ENCODE measurements around the gene ZNF417. TPM values are rescaled to one million over a fixed set of nuclear protein-coding genes. Genes with fewer than 3 reads are reported as not detected.
A peak's percentile ranks its signal among the peaks of the same experiment; 100 is the strongest.
"Not testable (repeated sequence)": the region's sequence is repeated elsewhere in the genome, so short reads cannot be mapped to it uniquely, and the experiment has no call there.

Gene ZNF417
- 1 to 10 TPM; 7.8 to 8.3 TPM for total RNA-seq

GRCh38 chr19:57916168-57916995 lies at the start of gene ZNF417:
Gene ZNF417, minus strand, starts transcription at chr19:57916592. Its CDS starts 181 bp downstream, at chr19:57916411.
- intact Hi-C loops (cut with micrococcal nuclease) = loop anchor here (1.0 to 5.0 kb wide), 8 partner anchors 27 to 553 kb away; partner anchors contain the start of genes TRAPPC2B, ZNF256, ZNF416 and ZNF547
- H3K36me3 Mint-ChIP-seq (ENCODE audit: low read depth) = peaks cover 52% of the 10 kb centered on the region
- peak; percentile 92 for DNase-seq
- peak within 1 kb of the TSS; percentile 90 for H3K27ac Mint-ChIP-seq
- CTCF ChIA-PET = interaction anchor here (0.6 to 2.0 kb wide), 2 partner anchors 22 to 28 kb away, joined by 4 to 5 read pairs; partner anchors contain the start of gene ZNF814
- H3K27me3 Mint-ChIP-seq (ENCODE audit: low read depth) = not testable (repeated sequence)
- peaks cover 31% of the 10 kb centered on the region for H3K9me3 Mint-ChIP-seq
- H3K4me3 Mint-ChIP-seq = peak within 1 kb of the TSS; percentile 90
- H3K4me1 Mint-ChIP-seq (ENCODE audit: low read depth) = peaks cover 22% of the 10 kb centered on the region

GRCh38 chr19:57964761-57965160 lies 48.4 kb upstream of the ZNF417 start:
- intact Hi-C loops (cut with micrococcal nuclease) = no loop called here
- CTCF ChIA-PET = no interaction called here
- Mint-ChIP-seq H3K36me3 (ENCODE audit: low read depth) (peaks cover 30% of the 10 kb centered on the region), H3K4me3 (no peak overlapping the region), H3K27me3 (ENCODE audit: low read depth) (no peaks in the 10 kb centered on the region), H3K9me3 (peaks cover 35% of the 10 kb centered on the region), H3K4me1 (ENCODE audit: low read depth) (no peaks in the 10 kb centered on the region), H3K27ac (no peak overlapping the region)
- no peak for DNase-seq

GRCh38 chr19:57961785-57962184 lies 45.4 kb upstream of the ZNF417 start:
- intact Hi-C loops (cut with micrococcal nuclease) = no loop called here
- H3K4me3 Mint-ChIP-seq = no peak overlapping the region
- no peaks in the 10 kb centered on the region for H3K4me1 Mint-ChIP-seq (ENCODE audit: low read depth)
- H3K36me3 Mint-ChIP-seq (ENCODE audit: low read depth) = peaks cover 27% of the 10 kb centered on the region
- CTCF ChIA-PET = no interaction called here
- no peak overlapping the region for H3K27ac Mint-ChIP-seq
- H3K27me3 Mint-ChIP-seq (ENCODE audit: low read depth) = no peaks in the 10 kb centered on the region
- no peak for DNase-seq
- H3K9me3 Mint-ChIP-seq = peaks cover 33% of the 10 kb centered on the region

- H3K9me3 Mint-ChIP-seq = peaks cover 35% of the 10 kb centered on the region
- H3K4me3 Mint-ChIP-seq = no peak overlapping the region
- no peak overlapping the region for H3K27ac Mint-ChIP-seq
- H3K27me3 Mint-ChIP-seq (ENCODE audit: low read depth) = no peaks in the 10 kb centered on the region
- H3K4me1 Mint-ChIP-seq (ENCODE audit: low read depth) = no peaks in the 10 kb centered on the region
- DNase-seq = no peak
- CTCF ChIA-PET = no interaction called here
- intact Hi-C loops (cut with micrococcal nuclease) = no loop called here
- H3K36me3 Mint-ChIP-seq (ENCODE audit: low read depth) = peaks cover 20% of the 10 kb centered on the region
Observed at GRCh38 chr19:57954996-57955395, 38.6 kb upstream of the ZNF417 start.

- Mint-ChIP-seq H3K27ac (no peak overlapping the region), H3K36me3 (ENCODE audit: low read depth) (peaks cover 24% of the 10 kb centered on the region), H3K4me1 (ENCODE audit: low read depth) (peaks cover 17% of the 10 kb centered on the region), H3K9me3 (peaks cover 28% of the 10 kb centered on the region), H3K27me3 (ENCODE audit: low read depth) (no peaks in the 10 kb centered on the region), H3K4me3 (no peak overlapping the region)
- DNase-seq = no peak
- intact Hi-C loops (cut with micrococcal nuclease) = no loop called here
- CTCF ChIA-PET = no interaction called here
Observed at GRCh38 chr19:57949702-57950101, 33.3 kb upstream of the ZNF417 start.

GRCh38 chr19:57949296-57949695 lies 32.9 kb upstream of the ZNF417 start:
- H3K27ac Mint-ChIP-seq = no peak overlapping the region
- peaks cover 28% of the 10 kb centered on the region for H3K36me3 Mint-ChIP-seq (ENCODE audit: low read depth)
- H3K4me3 Mint-ChIP-seq = no peak overlapping the region
- H3K27me3 Mint-ChIP-seq (ENCODE audit: low read depth) = no peaks in the 10 kb centered on the region
- peaks cover 26% of the 10 kb centered on the region for H3K9me3 Mint-ChIP-seq
- no peak for DNase-seq
- intact Hi-C loops (cut with micrococcal nuclease) = no loop called here
- CTCF ChIA-PET = no interaction called here
- peaks cover 17% of the 10 kb centered on the region for H3K4me1 Mint-ChIP-seq (ENCODE audit: low read depth)

GRCh38 chr19:57947419-57948134 lies 31.2 kb upstream of the ZNF417 start, which contains the start of gene ZNF256:
Gene ZNF256, minus strand, starts transcription at chr19:57947706. Its CDS starts 232 bp downstream, at chr19:57947474.
- Mint-ChIP-seq H3K4me1 (ENCODE audit: low read depth) (peaks cover 17% of the 10 kb centered on the region), H3K27ac (peak within 1 kb of the TSS; percentile 87), H3K27me3 (ENCODE audit: low read depth) (no peaks in the 10 kb centered on the region), H3K4me3 (peak within 1 kb of the TSS; percentile 91), H3K9me3 (peaks cover 40% of the 10 kb centered on the region), H3K36me3 (ENCODE audit: low read depth) (peaks cover 45% of the 10 kb centered on the region)
- CTCF ChIA-PET = no interaction called here
- peak; percentile 93 for DNase-seq
- intact Hi-C loops (cut with micrococcal nuclease) = loop anchor here (1.0 to 2.0 kb wide), 3 partner anchors 31 to 203 kb away; partner anchors contain the start of genes ZNF329, ZNF417 and ZNF606

GRCh38 chr19:57947088-57947418 lies 30.7 kb upstream of the ZNF417 start:
- H3K4me1 Mint-ChIP-seq (ENCODE audit: low read depth) = peaks cover 17% of the 10 kb centered on the region
- peak overlapping the region; percentile 91 for H3K4me3 Mint-ChIP-seq
- H3K36me3 Mint-ChIP-seq (ENCODE audit: low read depth) = peaks cover 50% of the 10 kb centered on the region
- CTCF ChIA-PET = no interaction called here
- H3K27ac Mint-ChIP-seq = peak overlapping the region; percentile 87
- intact Hi-C loops (cut with micrococcal nuclease) = loop anchor here (1.0 to 2.0 kb wide), 3 partner anchors 31 to 203 kb away; partner anchors contain the start of genes ZNF329, ZNF417 and ZNF606
- no peaks in the 10 kb centered on the region for H3K27me3 Mint-ChIP-seq (ENCODE audit: low read depth)
- DNase-seq = no peak
- H3K9me3 Mint-ChIP-seq = peaks cover 46% of the 10 kb centered on the region

- Mint-ChIP-seq H3K36me3 (ENCODE audit: low read depth) (peaks cover 56% of the 10 kb centered on the region), H3K27ac (no peak overlapping the region), H3K4me1 (ENCODE audit: low read depth) (peaks cover 17% of the 10 kb centered on the region), H3K27me3 (ENCODE audit: low read depth) (no peaks in the 10 kb centered on the region), H3K4me3 (peak overlapping the region; percentile 91), H3K9me3 (peaks cover 50% of the 10 kb centered on the region)
- CTCF ChIA-PET = no interaction called here
- no peak for DNase-seq
- intact Hi-C loops (cut with micrococcal nuclease) = loop anchor here (2.0 kb wide), 1 partner anchor 56 kb away; the partner anchor contains the start of gene ZNF606
Observed at GRCh38 chr19:57946316-57946715, 29.9 kb upstream of the ZNF417 start.

GRCh38 chr19:57941593-57941992 lies 25.2 kb upstream of the ZNF417 start:
- DNase-seq = no peak
- no peaks in the 10 kb centered on the region for H3K27me3 Mint-ChIP-seq (ENCODE audit: low read depth)
- H3K4me1 Mint-ChIP-seq (ENCODE audit: low read depth) = peaks cover 11% of the 10 kb centered on the region
- H3K9me3 Mint-ChIP-seq = peaks cover 68% of the 10 kb centered on the region
- H3K4me3 Mint-ChIP-seq = no peak overlapping the region
- CTCF ChIA-PET = no interaction called here
- H3K27ac Mint-ChIP-seq = no peak overlapping the region
- H3K36me3 Mint-ChIP-seq (ENCODE audit: low read depth) = peaks cover 85% of the 10 kb centered on the region
- intact Hi-C loops (cut with micrococcal nuclease) = no loop called here

- H3K4me1 Mint-ChIP-seq (ENCODE audit: low read depth) = peaks cover 2% of the 10 kb centered on the region
- H3K27me3 Mint-ChIP-seq (ENCODE audit: low read depth) = no peaks in the 10 kb centered on the region
- no peak overlapping the region for H3K4me3 Mint-ChIP-seq
- peaks cover 52% of the 10 kb centered on the region for H3K9me3 Mint-ChIP-seq
- no peak for DNase-seq
- peaks cover 68% of the 10 kb centered on the region for H3K36me3 Mint-ChIP-seq (ENCODE audit: low read depth)
- intact Hi-C loops (cut with micrococcal nuclease) = no loop called here
- no peak overlapping the region for H3K27ac Mint-ChIP-seq
- CTCF ChIA-PET = no interaction called here
Observed at GRCh38 chr19:57935731-57936130, 19.3 kb upstream of the ZNF417 start.

GRCh38 chr19:57934820-57935665 lies 18.7 kb upstream of the ZNF417 start, which contains the start of gene ZNF418:
Gene ZNF418, minus strand, starts transcription at chr19:57935402. Its CDS starts 1,580 bp downstream, at chr19:57933822.
- CTCF ChIA-PET = no interaction called here
- intact Hi-C loops (cut with micrococcal nuclease) = no loop called here
- peaks cover 54% of the 10 kb centered on the region for H3K9me3 Mint-ChIP-seq
- peak within 1 kb of the TSS; percentile 79 for H3K4me3 Mint-ChIP-seq
- H3K36me3 Mint-ChIP-seq (ENCODE audit: low read depth) = peaks cover 72% of the 10 kb centered on the region
- DNase-seq = peak; percentile 67
- H3K27ac Mint-ChIP-seq = peak within 1 kb of the TSS; percentile 15
- peaks cover 2% of the 10 kb centered on the region for H3K4me1 Mint-ChIP-seq (ENCODE audit: low read depth)
- H3K27me3 Mint-ChIP-seq (ENCODE audit: low read depth) = no peaks in the 10 kb centered on the region

Measured in activated naive CD4-positive, alpha-beta T cell treated with anti-CD3 and anti-CD28 coated beads for 36 hours (primary cell).